Keratinocyte (primary cell): ENCODE results near the gene PPP2R5A. TPM values are rescaled to one million over a fixed set of nuclear protein-coding genes. Genes with fewer than 3 reads are reported as not detected.
"Not testable (repeated sequence)": the region's sequence is repeated elsewhere in the genome, so short reads cannot be mapped to it uniquely, and the experiment has no call there.

ENCODE experiments used
- DNase-seq: peaks from one replicate; pipeline ENCODE4 v3.0.0-alpha.2; 2011; ENCODE audit warnings: low read depth, missing footprints, low spot score
- FAIRE-seq: peaks from 2 replicates; lab custom pipeline; 2011; peaks lifted over from hg19 to GRCh38; lab: Jason Lieb, UNC
- H2AFZ ChIP-seq: 2 replicates; pipeline ENCODE4 v1.6.0; 2012; ENCODE audit warnings: low read length, control low read depth, inconsistent platforms; ENCODE audit not compliant: control insufficient read depth
- H3K27ac ChIP-seq: 2 replicates; pipeline ENCODE4 v1.5.1; 2011; ENCODE audit warnings: low read length; ENCODE audit not compliant: control insufficient read depth, insufficient read depth
- H3K27me3 ChIP-seq: 3 replicates; pipeline ENCODE4 v1.6.0; 2011; ENCODE audit warnings: low read length; ENCODE audit not compliant: control insufficient read depth, insufficient read depth; ENCODE audit errors: extremely low read depth
- H3K36me3 ChIP-seq, 2 experiments: 2 replicates in 1 of 2; 3 replicates in 1 of 2; pipeline ENCODE4 v1.5.1; 2011; ENCODE audit warnings: low read length in 2 of 2, mild to moderate bottlenecking in 1 of 2; ENCODE audit not compliant: control insufficient read depth in 2 of 2, insufficient read depth in 2 of 2; ENCODE audit errors: extremely low read depth in 1 of 2
- H3K4me1 ChIP-seq: 3 replicates; pipeline ENCODE4 v1.5.1; 2011; ENCODE audit warnings: low read length; ENCODE audit not compliant: control insufficient read depth, insufficient read depth; ENCODE audit errors: extremely low read depth
- H3K4me2 ChIP-seq: 3 replicates; pipeline ENCODE4 v1.6.0; 2011; ENCODE audit warnings: low read depth, low read length; ENCODE audit not compliant: control insufficient read depth, insufficient read depth; ENCODE audit errors: extremely low read depth
- H3K4me3 ChIP-seq, 3 experiments: fragments of 200-600 bp in 1 of 3; sonication (generic) in 1 of 3; 2 replicates in 2 of 3; 3 replicates in 1 of 3; pipeline ENCODE4 v1.5.1; 2011 to 2016; ENCODE audit warnings: low read length in 3 of 3, mild to moderate bottlenecking in 3 of 3, control low read depth in 2 of 3, inconsistent platforms in 1 of 3, low read depth in 1 of 3, mixed read lengths in 1 of 3, mixed run types in 1 of 3, moderate library complexity in 1 of 3; ENCODE audit not compliant: control insufficient read depth in 2 of 3, insufficient read depth in 2 of 3; ENCODE audit errors: extremely low read depth in 1 of 3
- H3K79me2 ChIP-seq: 2 replicates; pipeline ENCODE4 v1.6.0; 2012; ENCODE audit warnings: low read length; ENCODE audit not compliant: control insufficient read depth, insufficient read depth
- H3K9ac ChIP-seq: 3 replicates; pipeline ENCODE4 v1.6.0; 2011; ENCODE audit warnings: low read length; ENCODE audit not compliant: control insufficient read depth, insufficient read depth; ENCODE audit errors: extremely low read depth
- H3K9me1 ChIP-seq: 3 replicates; pipeline ENCODE4 v1.6.0; 2011; ENCODE audit warnings: low read length; ENCODE audit not compliant: control insufficient read depth, insufficient read depth; ENCODE audit errors: extremely low read depth
- H3K9me3 ChIP-seq: 2 replicates; pipeline ENCODE4 v1.5.1; 2012; ENCODE audit warnings: low read depth, low read length; ENCODE audit not compliant: control insufficient read depth
- H4K20me1 ChIP-seq: 3 replicates; pipeline ENCODE4 v1.6.0; 2011; ENCODE audit warnings: low read length; ENCODE audit not compliant: control insufficient read depth, insufficient read depth; ENCODE audit errors: extremely low read depth
- CTCF ChIP-seq, 3 experiments: IDR thresholded peaks in 1 of 3; conservative IDR thresholded peaks in 1 of 3; optimal IDR thresholded peaks in 1 of 3; 2 replicates in 2 of 3; 3 replicates in 1 of 3; pipeline versions ENCODE3 to v1.5.1; 2011; ENCODE audit warnings: low read length in 3 of 3, mild to moderate bottlenecking in 3 of 3, moderate library complexity in 2 of 3, control low read depth in 1 of 3, inconsistent platforms in 1 of 3; ENCODE audit not compliant: insufficient read depth in 2 of 3; ENCODE audit errors: extremely low read depth in 1 of 3
- EZH2 ChIP-seq: IDR thresholded peaks from one replicate; pipeline ENCODE4 v1.6.1; 2012; ENCODE audit warnings: inconsistent platforms, mild to moderate bottlenecking, low read length, moderate library complexity
- dilution Hi-C: fragments of 300-500 bp; cut with MboI; formaldehyde crosslinking; loops from one replicate; pipeline ENCODE4 v1.7.0; 2020; ENCODE audit warnings: low sequenced_read_pairs; ENCODE audit not compliant: extremely low pct_ligation_motif_present
- polyA plus RNA-seq, 5 experiments: library from polyadenylated mRNA; depleted of rRNA in 3 of 5; stranded (reverse) in 3 of 5; stranded (forward) in 1 of 5; unstranded in 1 of 5; fragments of >200 nt; gene quantifications; 1 replicate in 1 of 5; 2 replicates in 3 of 5; 3 replicates in 1 of 5; pipeline versions ENCODE4 v1.2.1 to v1.2.3, GENCODE V29; 2011 to 2012; ENCODE audit warnings: missing spikeins in 2 of 5, low read depth in 1 of 5, low replicate concordance in 1 of 5

The PPP2R5A gene
- polyA plus RNA-seq, 1 donor (not counting 4 experiments of a cell fraction or from before 2014, with no cell fraction given): 26.2 TPM

- H3K36me3 ChIP-seq: peaks cover 11 to 20% of the 10 kb centered on the region in 2 experiments
- no peak overlapping the region for H2AFZ ChIP-seq
- H3K79me2 ChIP-seq: peaks cover 2% of the 10 kb centered on the region
- H3K27ac ChIP-seq: no peak overlapping the region
- H3K9ac ChIP-seq: no peak overlapping the region
- no peaks in the 10 kb centered on the region for H4K20me1 ChIP-seq
- H3K4me3 ChIP-seq: no peak overlapping the region
- no peak for TF ChIP-seq EZH2
- no peak for TF ChIP-seq CTCF (optimal IDR thresholded peaks at IDR 0.05 in 1 of 3, IDR thresholded peaks at IDR 0.05 in 1 of 3, conservative IDR thresholded peaks at IDR 0.05 in 1 of 3; ENCODE audit: extremely low read depth in 1 of 3, insufficient read depth in 2 of 3, low read length in 3 of 3)
- no peak overlapping the region for H3K4me2 ChIP-seq
- no peaks in the 10 kb centered on the region for H3K4me1 ChIP-seq
- H3K9me3 ChIP-seq: no peaks in the 10 kb centered on the region
- H3K27me3 ChIP-seq: no peaks in the 10 kb centered on the region
- dilution Hi-C loops: no loop called here
- no peak for FAIRE-seq
- no peak for DNase-seq
- peaks cover 2% of the 10 kb centered on the region for H3K9me1 ChIP-seq
Measured at GRCh38 chr1:212388985-212389716, 103.9 kb downstream of the PPP2R5A start.

- H2AFZ ChIP-seq, H3K4me2 ChIP-seq, dilution Hi-C loops, DNase-seq, H3K9me3 ChIP-seq, FAIRE-seq, H3K4me3 ChIP-seq, H3K4me1 ChIP-seq, H3K27ac ChIP-seq, H4K20me1 ChIP-seq, H3K9ac ChIP-seq, H3K79me2 ChIP-seq, H3K27me3 ChIP-seq, H3K36me3 ChIP-seq, H3K9me1 ChIP-seq: not testable (repeated sequence)
Measured at GRCh38 chr1:212395678-212396437, 110.6 kb downstream of the PPP2R5A start.
